GM20431 (cell line): Measurements from ENCODE around the gene ZNF689.
"Not testable (repeated sequence)": the region's sequence is repeated elsewhere in the genome, so short reads cannot be mapped to it uniquely, and the experiment has no call there.

Experiments used
- in situ Hi-C: fragments of 300-500 bp; cut with MseI, MboI; formaldehyde crosslinking; loops from one replicate; pipeline ENCODE4 v1.15.0; 2020; ENCODE audit warnings: low sequenced_read_pairs; ENCODE audit not compliant: unreplicated experiment

ZNF689 gene

GRCh38 chr16:30603945-30604315 is 6.3 kb downstream of the ZNF689 start:
- in situ Hi-C loops = loop anchor here (25.0 kb wide), 1 partner anchor 167 kb away; the partner anchor contains the start of genes DCTPP1 and SEPHS2

GRCh38 chr16:30602616-30603277 is 7.4 kb downstream of the ZNF689 start:
- in situ Hi-C loops = loop anchor here (25.0 kb wide), 1 partner anchor 165 kb away; the partner anchor contains the start of genes DCTPP1 and SEPHS2

DNA sequence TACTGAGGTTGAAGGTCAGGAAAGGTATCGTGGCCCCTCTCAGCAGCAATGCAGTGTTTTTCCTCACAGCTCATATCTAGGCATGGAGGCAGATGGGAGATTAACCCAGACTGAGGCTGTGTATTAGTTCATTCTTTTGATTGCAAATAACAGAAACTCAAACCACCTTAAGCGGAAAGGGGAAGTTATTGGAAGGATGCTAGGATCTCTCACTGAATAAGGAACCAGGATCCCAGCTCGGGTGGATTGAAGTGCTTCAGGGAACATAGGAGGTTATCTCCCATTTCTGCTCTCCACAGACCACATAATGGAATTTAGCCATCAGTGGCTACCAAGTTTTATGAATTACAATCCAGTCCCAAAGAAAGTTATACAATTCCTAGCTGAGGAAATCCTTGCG is 8.2 kb downstream of the ZNF689 start:
- in situ Hi-C loops = loop anchor here (25.0 kb wide), 1 partner anchor 165 kb away; the partner anchor contains the start of genes DCTPP1 and SEPHS2

GRCh38 chr16:30600929-30601328 is 9.3 kb downstream of the ZNF689 start:
- in situ Hi-C loops = loop anchor here (25.0 kb wide), 1 partner anchor 164 kb away; the partner anchor contains the start of genes DCTPP1 and SEPHS2

- in situ Hi-C loops = loop anchor here (25.0 kb wide), 1 partner anchor 163 kb away; the partner anchor contains the start of genes DCTPP1 and SEPHS2
Measured at GRCh38 chr16:30600215-30600614, 10.0 kb downstream of the ZNF689 start.

DNA sequence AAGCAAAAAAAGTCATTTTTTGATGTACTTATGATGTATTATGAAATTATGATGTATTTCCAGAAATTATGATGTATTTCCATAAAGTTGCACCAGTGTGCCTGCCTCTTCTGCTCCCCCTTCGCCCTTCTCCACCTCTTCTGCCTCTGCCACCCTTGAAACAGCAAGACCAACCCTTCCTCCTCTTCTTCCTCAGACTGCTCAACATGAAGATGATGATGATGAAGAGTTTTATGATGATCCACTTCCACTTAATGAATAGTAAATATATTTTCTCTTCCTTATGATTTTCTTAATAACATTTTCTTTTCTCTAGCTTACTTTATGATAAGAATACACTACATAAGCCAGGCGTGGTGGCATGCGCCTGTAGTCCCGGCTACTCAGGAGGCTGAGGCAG is 17.3 kb downstream of the ZNF689 start:
- in situ Hi-C loops = no loop called here

DNA sequence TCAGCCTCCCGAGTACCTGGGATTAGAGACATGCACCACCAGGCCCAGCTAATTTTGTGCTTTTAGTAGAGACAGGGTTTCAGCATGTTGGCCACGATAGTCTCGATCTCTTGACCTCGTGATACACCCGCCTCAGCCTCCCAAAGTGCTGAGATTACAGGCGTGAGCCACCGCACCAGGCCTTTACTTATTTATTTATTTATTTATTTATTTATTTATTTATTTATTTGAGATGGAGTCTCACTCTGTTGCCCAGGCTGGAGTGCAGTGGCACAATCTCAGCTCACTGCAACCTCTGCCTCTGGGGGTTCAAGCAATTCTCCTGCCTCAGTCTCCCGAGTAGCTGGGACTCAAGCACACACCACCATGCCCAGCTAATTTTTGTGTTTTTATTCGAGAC is 19.3 kb downstream of the ZNF689 start:
- in situ Hi-C loops = not testable (repeated sequence)

DNA sequence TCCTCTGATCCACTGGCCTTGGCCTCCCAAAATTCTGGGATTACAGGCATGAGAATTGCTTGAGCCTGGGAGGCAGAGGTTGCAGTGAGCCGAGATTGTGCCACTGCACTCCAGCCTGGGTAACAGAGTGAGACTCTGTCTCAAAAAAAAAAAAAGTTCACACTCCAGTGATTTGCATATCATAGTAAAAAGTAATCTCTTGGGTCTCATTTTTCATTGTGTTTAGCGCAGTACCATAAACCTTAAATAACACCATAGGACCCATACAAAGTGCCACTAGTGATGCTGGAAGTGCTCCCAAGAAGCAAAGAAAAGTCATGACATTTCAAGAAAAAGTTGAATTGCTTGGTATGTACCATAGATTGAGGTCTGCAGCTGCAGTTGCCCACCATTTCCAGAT is 20.6 kb downstream of the ZNF689 start:
- in situ Hi-C loops = not testable (repeated sequence)

DNA sequence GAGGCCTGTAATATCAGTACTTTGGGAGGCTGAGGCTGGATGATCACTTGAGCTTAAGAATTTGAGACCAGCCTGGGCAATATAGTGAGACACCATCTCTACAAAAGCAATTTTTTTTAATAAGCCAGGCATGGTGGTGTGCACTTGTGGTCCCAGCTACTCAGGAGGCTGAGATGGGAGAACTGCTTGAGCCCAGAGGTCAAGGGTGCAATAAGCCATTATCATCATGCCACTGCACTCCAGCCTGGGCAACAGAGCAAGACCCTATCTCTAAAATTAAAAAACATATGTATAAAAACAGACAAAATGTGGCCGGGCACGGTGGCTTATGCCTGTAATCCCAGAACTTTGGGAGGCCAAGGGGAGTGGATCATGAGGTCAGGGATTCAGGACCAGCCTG is 21.5 kb downstream of the ZNF689 start:
- in situ Hi-C loops = no loop called here

- in situ Hi-C loops = no loop called here
Measured at GRCh38 chr16:30585400-30586191, 24.6 kb downstream of the ZNF689 start, which contains the start of gene ZNF785. Gene ZNF785, minus strand, starts transcription at chr16:30585697. Its CDS starts 86 bp downstream, at chr16:30585611.

DNA sequence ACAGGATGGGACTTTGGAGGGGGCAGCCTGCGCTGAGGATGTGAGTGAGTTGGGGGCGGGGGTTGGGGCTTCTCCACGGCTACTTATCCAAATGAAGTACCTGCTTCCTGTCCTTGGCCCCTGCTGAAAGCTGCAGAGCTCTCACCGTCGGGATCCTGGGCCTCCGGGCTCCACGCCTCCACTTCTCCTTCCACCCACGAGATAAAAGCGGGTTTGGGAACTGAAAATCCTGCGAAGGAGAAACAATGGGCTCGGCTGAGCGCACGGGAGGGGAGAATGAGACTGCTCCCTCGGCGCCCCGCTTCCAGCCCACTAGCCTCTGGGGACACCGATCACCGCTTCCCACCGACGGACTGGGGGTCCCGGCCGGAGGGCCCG is 25.2 kb downstream of the ZNF689 start:
- in situ Hi-C loops = no loop called here

DNA sequence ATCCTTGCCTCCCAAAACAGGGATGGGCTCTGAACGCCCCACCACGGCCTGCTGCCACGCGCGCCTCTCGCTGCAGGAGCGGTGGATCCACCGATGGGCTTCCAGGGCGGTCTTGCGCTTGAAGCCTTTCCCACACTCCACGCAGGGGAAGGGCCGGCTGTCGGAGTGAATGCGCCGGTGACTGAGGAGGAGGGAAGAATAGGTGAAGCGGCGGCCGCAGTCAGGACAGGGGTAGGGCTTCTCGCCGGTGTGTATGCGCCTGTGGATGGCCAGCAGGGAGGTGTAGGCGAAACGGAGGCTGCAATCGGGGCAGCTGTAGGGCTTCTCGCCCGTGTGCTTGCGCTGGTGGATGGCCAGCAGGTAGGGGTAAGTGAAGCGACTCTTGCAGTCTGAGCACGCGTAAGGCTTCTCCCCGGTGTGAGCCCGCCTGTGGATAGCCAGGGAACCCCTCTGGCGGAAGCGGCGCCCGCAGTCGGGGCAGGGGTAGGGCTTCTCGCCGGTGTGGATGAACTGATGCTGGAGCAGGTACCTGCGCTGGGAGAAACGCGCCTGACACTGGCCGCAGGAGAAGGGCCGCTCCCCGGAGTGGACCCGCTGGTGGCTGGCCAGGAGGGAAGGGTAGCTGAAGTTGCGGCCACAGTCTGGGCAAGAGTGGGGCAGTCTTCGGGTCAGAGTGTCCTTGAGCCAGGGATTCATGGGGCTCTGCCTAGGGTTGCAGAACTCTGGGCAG is 27.4 kb downstream of the ZNF689 start:
- in situ Hi-C loops = no loop called here

GRCh38 chr16:30581457-30581856 is 28.7 kb downstream of the ZNF689 start:
- in situ Hi-C loops = no loop called here

GRCh38 chr16:30574678-30575077 is 35.5 kb downstream of the ZNF689 start:
- in situ Hi-C loops = no loop called here

- in situ Hi-C loops = no loop called here
Measured at GRCh38 chr16:30571445-30572322, 38.5 kb downstream of the ZNF689 start, which contains the start of gene ZNF688. Gene ZNF688, minus strand, starts transcription at chr16:30571714. Its CDS starts 85 bp downstream, at chr16:30571629.

- in situ Hi-C loops = no loop called here
Measured at GRCh38 chr16:30570636-30571444, 39.3 kb downstream of the ZNF689 start.

GRCh38 chr16:30569746-30570635 is 40.2 kb downstream of the ZNF689 start:
- in situ Hi-C loops = no loop called here

GRCh38 chr16:30569281-30569680 is 40.9 kb downstream of the ZNF689 start:
- in situ Hi-C loops = no loop called here
